HG03460 (cell line): ENCODE results near the gene TARS1.

Experiments used
- ATAC-seq: cut with Tn5 transposase; IDR thresholded peaks from one replicate; pipeline ENCODE4 v1.9.1; 2021; ENCODE audit not compliant: unreplicated experiment

TARS1 gene

DNA sequence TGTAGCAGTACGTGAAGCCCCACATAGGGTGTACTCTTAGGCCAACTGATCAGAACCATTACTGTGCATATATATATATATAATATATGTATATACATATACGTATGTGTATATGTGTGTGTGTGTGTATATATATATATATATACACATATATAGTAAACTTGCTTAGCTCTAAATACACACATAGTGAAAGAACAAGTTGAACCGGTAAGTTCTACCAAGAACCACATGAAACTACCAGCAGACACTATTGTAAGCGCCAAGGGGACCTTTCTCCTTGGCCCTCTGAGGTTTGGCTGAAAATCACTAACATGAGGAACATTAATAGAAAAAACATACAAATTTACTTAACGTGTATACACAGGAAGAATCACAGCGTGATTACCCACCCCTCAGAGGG lies 1.8 kb upstream of the TARS1 start:
- ATAC-seq: no peak

DNA sequence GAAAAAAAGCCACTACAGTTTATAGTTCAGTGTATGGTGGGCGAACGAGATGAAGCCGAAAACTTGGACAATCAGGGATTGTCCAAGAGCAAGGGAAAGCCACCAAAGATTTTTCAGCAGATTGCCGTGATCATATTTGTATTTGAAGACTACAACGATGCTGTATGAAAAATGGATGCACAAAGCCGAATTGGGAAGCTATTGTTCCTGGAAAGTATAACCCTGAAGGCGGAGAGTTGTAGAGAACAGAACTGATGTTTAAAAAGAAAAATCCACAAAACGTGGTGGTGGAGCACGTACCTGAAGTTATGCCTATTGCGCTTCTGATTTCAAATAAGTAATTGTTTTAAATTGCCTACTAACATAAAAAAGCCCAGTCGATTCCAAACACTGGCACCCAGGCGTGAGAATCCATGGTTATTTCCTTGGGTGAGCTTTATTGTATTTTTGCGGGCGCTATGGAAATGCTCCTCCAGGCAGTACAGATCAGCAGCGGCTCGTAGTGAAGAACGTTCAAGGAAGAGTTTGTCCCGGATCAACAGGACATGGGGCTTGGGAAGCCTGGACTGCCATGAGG lies 772 bp upstream of the TARS1 start:
- ATAC-seq: no peak

DNA sequence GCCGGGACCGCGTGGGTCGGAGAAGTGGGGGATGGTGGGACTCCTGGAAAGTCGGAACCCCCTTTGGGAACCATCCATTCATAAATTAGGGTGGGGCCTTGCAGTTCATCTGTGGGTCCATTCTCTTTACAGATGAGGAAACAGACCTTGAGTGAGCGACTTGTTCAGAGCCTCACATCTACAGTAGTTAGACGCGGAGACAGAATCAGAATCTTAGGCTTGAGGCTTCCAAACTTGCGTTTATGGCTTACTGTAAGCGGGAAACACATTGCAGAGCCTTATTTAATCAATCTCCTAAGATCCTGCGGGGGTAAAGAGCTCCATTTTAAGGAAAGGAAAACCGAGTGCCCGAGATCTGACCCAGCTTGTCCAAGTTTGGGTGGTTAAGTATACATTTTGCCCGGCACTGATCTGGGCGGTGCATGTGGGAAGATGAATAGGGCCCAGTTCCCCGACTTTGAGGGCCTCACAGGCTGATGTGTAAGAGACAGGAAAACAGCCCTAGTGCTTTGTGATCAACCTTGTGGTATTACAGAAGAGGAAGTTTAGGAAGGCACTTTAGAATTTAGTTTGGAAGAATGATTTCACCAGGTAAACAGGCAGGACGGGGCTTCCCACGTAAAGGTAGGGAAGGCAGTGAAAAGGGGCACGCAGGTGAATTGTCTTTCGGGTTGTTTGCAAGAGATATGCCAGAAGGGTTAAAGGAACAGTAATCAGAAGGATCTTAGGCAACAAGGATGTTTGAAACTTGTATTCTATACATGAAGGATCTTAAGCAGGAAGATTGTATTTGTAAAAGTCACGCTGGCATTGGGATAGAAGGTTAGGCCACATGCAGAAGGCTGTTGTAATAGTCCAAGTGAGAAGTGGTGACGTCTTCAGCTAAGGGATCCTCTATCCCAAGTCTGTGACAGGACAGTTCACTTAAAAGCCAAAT lies 744 bp downstream of the TARS1 start:
- peak; percentile 27 for ATAC-seq

DNA sequence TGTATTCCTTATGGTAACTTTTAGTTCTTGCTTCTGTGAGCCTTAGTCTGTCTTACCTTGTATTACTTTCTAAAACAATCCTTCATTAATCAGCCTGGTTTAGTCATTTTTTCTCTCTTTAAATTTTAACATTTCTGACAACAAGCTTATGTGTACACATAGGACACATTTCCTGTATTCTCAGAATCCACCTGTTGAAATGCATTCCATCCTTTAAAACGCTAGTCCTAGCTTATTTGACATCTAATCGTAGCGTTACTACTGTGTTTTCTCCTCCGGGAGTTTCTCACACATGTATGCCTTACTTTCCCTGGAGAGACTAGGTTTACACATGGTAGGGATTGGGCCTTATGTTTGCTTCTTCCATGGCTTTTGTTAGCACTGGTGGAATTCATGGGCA lies 3.8 kb downstream of the TARS1 start:
- no peak for ATAC-seq

DNA sequence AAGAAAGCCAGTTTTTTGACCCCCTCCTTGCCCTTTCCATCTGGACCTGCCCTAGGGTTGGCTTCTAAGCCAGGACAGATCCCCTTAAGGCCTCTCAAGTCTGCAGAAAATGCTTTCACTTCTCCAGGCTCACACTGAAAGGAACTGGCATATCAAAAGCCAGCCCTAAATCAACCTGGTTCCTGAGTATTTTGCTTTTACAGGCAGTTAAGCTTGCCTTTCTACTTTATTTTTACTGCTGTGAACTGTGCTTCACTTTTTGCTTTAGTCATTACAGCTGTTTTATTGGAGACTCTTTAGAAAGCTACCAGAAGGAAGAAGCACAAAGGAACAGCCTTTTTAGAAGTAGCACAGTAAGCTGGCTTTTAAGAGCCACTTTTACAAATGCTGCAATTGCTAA lies 5.0 kb downstream of the TARS1 start:
- ATAC-seq: no peak

DNA sequence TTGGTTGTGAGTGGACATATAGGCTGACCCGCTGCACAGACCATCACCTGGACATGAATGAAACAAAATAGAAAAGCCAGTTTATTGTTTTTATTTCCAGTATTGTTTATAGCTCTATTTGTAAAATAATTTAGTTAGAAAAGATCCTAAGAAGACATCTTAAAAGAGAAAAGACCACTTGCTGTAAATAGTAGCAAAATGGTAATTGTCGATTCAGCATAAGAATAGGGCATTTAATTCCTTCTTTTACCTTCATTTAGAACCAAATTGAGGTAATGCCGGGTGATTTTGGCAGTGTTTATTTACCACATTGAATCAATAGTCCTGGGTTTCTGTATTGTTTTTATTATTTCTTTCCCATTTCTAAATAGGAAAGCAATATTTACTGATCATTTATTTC lies 7.4 kb downstream of the TARS1 start:
- no peak for ATAC-seq

DNA sequence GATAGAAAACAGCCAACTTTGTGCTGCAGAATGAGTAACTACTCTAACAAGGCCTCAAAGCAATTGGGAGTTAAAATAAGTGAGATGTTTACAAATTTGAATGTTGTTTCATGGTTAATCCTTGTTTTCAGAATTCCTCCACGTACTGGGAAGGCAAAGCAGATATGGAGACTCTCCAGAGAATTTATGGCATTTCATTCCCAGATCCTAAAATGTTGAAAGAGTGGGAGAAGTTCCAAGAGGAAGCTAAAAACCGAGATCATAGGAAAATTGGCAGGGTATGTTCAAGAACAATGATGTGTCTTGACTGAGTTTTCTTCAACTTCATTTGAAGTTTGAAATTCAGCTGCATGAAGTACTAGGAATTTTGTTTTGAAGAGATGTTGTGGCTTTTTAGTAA lies 16.4 kb downstream of the TARS1 start:
- ATAC-seq: no peak

DNA sequence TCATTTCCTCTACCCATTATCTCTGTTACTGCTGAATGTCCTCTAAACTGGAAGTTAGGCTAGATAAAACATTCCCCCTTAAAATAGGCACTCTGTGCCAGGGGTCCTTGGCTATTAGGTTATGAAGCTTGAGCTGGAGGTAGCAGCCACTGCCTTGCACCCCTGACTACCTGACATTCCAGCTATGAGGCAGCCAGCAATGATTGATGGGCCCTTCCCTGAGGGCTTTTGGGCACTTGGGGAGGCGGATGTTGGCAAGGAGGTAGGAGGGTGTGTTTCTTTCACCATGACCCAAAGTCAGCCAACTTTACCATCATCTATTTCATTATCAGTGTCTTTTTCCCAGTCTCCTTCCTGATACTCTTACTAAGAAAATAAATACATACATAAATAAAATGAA lies 17.1 kb downstream of the TARS1 start:
- no peak for ATAC-seq

DNA sequence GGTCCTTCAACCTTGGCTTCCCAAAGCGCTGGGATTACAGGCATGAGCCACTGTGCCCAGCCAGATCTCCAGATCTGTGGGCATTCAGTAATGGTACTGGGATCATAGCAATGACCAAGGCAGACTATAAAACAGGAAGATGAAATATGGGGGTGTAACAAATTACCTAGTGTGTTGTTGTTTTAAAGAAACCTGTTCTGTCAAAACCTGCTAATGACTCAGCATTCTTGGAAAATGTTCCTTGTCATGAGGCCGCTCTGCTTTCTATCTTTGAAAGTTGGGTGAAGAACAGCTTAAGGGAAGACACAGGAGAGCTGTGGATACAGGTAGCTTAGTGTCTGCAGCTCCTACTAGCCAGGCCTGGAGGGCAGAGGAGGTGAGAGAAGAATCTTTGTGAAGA lies 19.4 kb downstream of the TARS1 start:
- ATAC-seq: no peak

DNA sequence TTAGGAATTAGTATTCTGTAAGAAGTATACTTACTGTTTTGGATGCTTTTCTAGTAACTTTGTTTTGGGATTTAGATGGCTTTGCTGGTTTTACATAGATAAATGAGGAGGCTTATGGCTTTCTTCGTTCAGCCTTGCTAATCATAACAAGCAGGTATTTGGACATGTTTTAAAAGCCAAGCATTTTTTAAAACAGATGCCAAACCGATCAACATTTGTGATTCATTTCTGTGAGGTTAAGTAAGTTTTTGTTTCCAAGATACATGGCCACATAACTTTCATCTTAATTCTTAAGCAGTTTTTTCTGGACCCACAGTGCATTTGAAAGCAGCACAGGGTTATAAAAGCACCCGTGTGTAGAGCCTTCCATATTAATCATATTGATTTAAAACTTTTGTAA lies 21.7 kb downstream of the TARS1 start:
- no peak for ATAC-seq

DNA sequence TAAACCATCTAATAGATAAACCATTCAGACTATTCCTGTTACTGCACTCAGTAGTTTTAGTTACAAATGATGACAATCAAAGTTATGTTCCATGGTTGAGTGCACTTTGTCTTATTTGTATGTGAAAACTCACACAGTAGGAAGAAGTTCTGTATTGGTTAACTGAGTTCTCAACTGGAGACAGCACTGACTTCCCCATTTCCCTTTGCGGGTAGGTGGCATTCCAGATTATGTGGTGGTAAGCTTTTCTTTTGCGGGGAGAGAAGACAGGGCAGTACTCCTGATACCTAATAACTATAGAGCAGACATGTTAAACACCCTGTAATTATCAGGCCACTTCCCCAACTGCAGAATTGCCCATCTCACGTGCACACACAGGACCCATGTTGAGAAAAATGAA lies 24.4 kb downstream of the TARS1 start:
- no peak for ATAC-seq

DNA sequence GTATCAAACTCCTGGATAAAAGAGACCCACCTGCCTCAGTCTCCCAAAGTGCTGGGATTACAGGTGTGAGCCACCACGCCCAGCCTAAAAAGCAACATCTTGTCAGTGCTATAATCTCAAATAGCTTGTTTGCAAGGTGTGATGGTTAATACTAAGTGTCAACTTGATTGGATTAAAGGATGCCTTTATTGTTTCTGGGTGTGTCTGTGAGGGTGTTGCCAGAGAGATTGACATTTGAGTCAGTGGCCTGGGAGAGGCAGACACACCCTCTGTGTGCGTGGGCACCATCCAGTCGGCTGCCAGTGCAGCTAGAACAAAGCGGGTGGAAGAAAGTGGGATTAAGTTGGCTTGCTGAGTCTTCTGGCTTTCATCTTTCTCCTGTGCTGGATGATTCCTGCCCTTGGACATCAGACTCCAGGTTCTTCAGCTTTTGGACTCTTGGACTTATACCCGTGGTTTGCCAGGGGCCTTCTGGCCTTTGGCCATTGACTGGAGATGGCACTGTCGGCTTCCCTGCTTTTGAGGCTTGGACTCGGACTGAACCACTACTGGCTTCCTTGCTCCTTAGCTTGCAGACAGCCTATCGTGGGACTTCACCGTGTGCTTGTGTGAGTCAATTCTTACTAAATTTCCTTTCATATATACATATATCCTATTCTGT lies 28.1 kb downstream of the TARS1 start:
- ATAC-seq: no peak

DNA sequence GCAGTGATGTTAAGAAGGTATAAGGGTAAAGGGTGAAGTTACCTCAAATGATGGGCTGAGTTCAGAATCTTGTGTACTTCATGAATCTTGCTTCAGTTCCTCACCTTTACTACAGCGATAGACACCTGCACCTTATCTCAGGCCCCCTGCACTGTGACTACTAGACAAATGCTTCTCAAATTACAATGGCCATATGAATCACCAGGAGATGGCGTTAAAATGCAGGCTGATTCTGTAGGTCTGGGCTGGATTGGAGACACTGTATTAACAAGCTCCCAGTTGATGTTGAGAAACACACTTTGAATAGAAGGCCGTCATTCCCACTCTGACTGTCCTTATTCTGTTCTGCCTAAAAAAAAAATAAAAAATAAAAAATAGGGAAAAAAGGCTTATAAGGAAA lies 29.8 kb downstream of the TARS1 start:
- no peak for ATAC-seq

DNA sequence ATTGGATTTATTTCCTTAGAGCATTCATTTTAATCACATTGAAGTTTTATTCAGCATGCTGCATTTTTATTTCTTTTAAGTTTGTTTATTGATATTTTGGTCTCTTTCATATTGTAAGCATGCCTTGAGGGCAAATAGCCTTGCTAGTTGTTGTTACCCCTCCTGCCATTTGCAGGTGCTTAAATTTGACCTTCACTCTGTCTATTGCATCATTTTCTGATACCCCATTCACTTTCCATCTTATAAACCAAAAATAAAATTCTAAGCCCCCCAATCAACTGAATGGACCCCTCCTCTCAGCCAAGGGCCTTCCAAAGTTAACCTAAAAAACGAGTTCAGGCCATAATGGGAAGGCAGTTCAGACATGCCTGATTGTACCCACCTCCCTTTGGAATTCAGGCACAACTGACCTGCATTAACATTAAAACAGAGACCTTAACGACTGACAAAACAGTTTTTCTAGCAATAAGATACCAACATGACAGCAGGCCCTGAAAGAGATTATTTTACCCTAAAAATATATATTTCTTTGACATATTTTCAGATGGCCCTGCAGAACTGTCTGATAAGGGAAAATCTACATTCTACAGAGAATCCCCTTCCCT lies 32.1 kb downstream of the TARS1 start:
- no peak for ATAC-seq

DNA sequence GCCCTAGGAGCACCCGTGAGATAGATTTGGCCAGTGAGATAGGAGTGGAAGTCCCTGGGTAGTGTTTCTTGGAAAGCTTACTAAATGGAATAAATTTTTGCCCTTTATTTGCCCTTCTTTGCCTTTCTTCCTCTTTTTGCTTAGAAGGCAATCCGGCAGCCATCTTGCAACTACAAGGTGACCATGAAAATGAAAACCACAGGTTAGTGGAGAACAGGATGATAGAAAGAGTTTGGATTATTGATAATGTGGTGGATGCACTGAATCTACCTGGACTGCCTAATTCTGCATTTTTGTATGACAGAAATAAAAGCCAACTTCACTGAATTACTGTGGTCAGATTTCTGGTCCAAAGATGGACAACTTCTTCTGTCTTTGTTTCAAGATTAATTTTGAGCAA lies 33.2 kb downstream of the TARS1 start:
- no peak for ATAC-seq

DNA sequence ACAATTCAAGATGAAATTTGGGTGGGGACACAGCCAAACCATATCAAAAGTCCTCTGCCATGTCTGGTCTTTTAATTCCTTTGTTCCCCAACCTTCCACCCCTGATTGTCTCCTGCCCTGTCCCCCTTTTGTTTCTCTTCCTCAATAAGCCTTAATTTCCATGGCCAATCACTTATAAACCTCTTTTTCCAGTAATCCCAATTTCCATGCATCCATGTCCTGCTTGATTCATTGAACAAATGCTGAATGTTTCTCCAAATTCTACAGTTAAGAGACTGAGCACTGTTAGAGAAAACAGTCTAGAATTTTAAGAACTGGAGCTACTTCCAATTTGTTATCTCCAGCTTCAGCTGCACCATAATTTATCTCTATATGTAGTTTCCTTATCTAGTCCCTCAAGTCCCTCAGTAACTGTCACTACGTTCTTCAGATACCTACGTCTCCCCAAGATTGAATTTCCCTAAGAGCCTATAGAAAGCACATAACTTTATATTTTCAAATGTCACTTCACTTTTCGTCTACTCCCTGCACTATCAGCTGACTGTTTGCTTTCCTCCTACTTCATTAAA lies 34.2 kb downstream of the TARS1 start:
- no peak for ATAC-seq

DNA sequence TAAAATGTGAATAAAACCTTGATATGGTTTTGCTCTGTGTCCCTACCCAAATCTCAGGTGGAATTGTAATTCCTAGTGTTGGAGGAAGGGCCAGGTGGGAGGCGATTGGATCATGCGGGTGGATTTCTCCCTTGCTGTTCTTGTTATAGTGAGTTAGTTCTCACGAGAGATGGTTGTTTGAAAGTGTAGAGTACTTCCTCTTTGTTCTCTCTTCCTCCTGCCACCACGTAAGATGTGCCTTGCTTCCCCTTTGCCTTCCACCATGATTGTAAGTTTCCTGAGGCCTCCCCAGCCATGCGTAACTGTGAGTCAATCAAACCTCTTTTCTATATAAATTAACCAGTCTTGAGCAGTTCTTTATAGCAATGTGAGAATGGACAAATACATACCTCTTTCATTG lies 34.9 kb downstream of the TARS1 start:
- ATAC-seq: no peak

DNA sequence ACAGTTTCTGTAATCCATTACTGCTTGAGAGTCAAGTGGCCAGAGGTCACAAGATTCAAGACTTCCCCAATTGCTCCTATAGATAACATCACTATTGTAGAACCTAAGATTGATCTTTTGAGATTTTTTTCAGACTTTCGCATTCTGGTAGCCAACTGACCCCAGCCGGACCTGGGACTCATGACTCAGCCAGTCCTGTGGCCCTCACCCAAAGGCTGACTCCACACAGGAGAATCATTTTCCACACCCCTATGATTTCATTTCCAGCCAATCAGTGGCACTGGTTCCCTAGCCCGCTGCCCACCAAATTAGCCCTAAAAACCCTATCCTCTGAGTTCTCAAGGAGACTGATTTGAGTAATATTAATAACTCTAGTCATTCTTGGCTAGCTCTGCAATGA lies 36.2 kb downstream of the TARS1 start:
- ATAC-seq: no peak

DNA sequence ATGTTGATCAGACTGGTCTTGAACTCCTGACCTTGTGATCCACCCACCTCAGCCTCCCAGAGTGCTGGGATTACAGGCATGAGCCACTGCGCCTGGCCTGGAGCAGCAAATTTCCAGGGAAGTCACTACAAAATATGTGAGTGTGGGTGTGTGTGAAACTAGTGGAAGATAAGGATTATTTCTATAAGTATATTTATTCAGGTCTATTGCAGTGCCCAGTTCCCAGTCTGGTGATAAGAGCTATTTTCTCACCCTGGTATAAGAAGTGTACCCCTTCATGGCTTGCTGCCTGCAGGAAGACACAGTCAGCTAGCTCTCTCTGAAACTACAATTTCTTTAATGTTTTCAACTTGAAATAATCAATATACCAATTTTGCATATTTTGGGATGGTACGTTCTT lies 37.1 kb downstream of the TARS1 start:
- no peak for ATAC-seq

DNA sequence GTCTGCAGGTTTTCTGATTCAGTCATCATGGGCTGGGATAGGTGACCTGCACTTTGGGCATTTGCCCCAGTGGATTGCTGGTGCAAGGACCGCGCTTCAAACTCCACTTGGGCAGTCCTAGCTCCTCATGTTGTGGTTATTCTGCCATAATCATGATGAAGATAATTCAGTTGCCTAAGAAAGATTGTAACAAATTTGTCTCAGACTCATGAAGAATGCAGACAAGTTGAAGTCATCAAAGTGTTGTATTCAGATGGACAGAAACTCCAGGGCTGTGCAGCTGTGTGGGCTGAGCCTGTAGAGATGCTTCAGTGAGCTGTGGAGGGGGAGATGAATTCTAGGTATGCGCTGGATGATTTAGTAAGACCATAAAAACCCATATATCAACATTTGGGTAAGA lies 38.5 kb downstream of the TARS1 start:
- ATAC-seq: no peak

DNA sequence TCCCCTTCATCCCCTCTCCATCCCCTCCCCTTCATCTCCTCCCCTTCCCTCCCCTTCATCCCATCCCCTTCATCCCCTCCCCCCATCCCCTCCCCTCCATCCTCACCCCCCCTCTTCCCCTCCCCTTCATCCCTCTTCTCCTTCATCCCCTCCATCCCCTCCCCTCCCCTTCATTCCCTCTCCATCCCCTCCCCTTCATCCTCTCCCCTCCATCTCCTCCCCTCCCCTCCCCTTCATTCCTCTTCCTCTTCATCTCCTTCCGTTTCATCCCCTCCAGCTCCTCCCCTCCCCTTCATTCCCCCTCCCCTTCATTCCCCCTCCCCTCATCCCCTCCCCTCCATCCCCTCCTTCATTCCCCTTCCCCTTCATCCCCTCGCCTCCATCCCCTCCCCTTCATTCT lies 40.1 kb downstream of the TARS1 start:
- ATAC-seq: no peak

DNA sequence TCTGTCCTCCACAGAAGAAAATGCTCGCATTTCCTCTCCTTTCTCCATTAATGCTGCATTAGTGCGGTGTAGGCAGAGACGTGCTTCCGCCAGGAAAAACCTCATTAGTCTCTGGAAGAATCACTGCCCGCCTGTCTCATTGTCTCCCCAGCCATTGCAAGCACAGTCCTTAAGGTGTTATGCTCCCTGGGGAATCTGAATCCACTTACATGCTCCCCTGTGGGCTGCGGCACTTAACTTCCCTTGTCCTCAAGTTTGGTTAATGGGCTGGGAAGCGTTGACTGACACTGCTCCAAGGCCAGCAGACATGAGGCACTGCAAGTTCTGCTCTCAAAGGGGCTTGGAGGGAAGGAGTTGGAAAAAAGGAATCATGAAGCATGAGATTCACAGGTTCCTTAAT lies 41.6 kb downstream of the TARS1 start:
- no peak for ATAC-seq
